ENCODE results near the gene TMEM18. TPM values are rescaled to one million over a fixed set of nuclear protein-coding genes. Genes with fewer than 3 reads are reported as not detected.

TMEM18 gene
- total RNA-seq, 1 donor from 2014 or later, result 23.3 TPM

- H3K27me3 Mint-ChIP-seq (ENCODE audit: insufficient read depth), result peaks cover 4% of the 10 kb centered on the region
Measured at GRCh38 chr2:630451-631320, 46.5 kb downstream of the TMEM18 start.

GRCh38 chr2:629961-630360 is 47.2 kb downstream of the TMEM18 start:
- DNase-seq (ENCODE audit: low spot score), result no peak
- Mint-ChIP-seq H3K27ac (no peak overlapping the region), H3K36me3 (ENCODE audit: low read depth) (no peaks in the 10 kb centered on the region), H3K4me1 (ENCODE audit: low read depth) (no peaks in the 10 kb centered on the region), H3K9me3 (no peaks in the 10 kb centered on the region), H3K4me3 (no peak overlapping the region), H3K27me3 (ENCODE audit: insufficient read depth) (peaks cover 4% of the 10 kb centered on the region)
- intact Hi-C loops (cut with micrococcal nuclease), result loop anchor here (10.0 kb wide), 1 partner anchor 315 kb away; no protein-coding TSS in a partner anchor

More at GRCh38 chr2:630451-631320, 46.5 kb downstream of the TMEM18 start:
- Mint-ChIP-seq H3K27ac (no peak overlapping the region), H3K9me3 (no peaks in the 10 kb centered on the region), H3K4me3 (no peak overlapping the region), H3K36me3 (ENCODE audit: low read depth) (no peaks in the 10 kb centered on the region), H3K4me1 (ENCODE audit: low read depth) (no peaks in the 10 kb centered on the region)
- intact Hi-C loops (cut with micrococcal nuclease), result loop anchor here (10.0 kb wide), 1 partner anchor 316 kb away; no protein-coding TSS in a partner anchor
- DNase-seq (ENCODE audit: low spot score), result no peak

GRCh38 chr2:628651-629050 is 48.6 kb downstream of the TMEM18 start:
- no peaks in the 10 kb centered on the region for H3K9me3 Mint-ChIP-seq
- H3K4me1 Mint-ChIP-seq (ENCODE audit: low read depth), result no peaks in the 10 kb centered on the region
- intact Hi-C loops (cut with micrococcal nuclease), result no loop called here
- no peak for DNase-seq (ENCODE audit: low spot score)
- H3K27me3 Mint-ChIP-seq (ENCODE audit: insufficient read depth), result no peaks in the 10 kb centered on the region
- no peaks in the 10 kb centered on the region for H3K36me3 Mint-ChIP-seq (ENCODE audit: low read depth)
- no peak overlapping the region for H3K4me3 Mint-ChIP-seq
- no peak overlapping the region for H3K27ac Mint-ChIP-seq

- Mint-ChIP-seq H3K9me3 (no peaks in the 10 kb centered on the region), H3K27me3 (ENCODE audit: insufficient read depth) (no peaks in the 10 kb centered on the region), H3K27ac (no peak overlapping the region), H3K4me1 (ENCODE audit: low read depth) (no peaks in the 10 kb centered on the region), H3K4me3 (no peak overlapping the region), H3K36me3 (ENCODE audit: low read depth) (no peaks in the 10 kb centered on the region)
- no peak for DNase-seq (ENCODE audit: low spot score)
- intact Hi-C loops (cut with micrococcal nuclease), result no loop called here
Measured at GRCh38 chr2:627926-628560, 49.2 kb downstream of the TMEM18 start.

- Mint-ChIP-seq H3K27me3 (ENCODE audit: insufficient read depth) (no peaks in the 10 kb centered on the region), H3K36me3 (ENCODE audit: low read depth) (no peaks in the 10 kb centered on the region), H3K4me3 (no peak overlapping the region), H3K9me3 (no peaks in the 10 kb centered on the region), H3K27ac (no peak overlapping the region), H3K4me1 (ENCODE audit: low read depth) (no peaks in the 10 kb centered on the region)
- no peak for DNase-seq (ENCODE audit: low spot score)
- intact Hi-C loops (cut with micrococcal nuclease), result no loop called here
Measured at GRCh38 chr2:627340-627709, 49.9 kb downstream of the TMEM18 start.

- Mint-ChIP-seq H3K27me3 (ENCODE audit: insufficient read depth) (no peaks in the 10 kb centered on the region), H3K4me1 (ENCODE audit: low read depth) (no peaks in the 10 kb centered on the region), H3K9me3 (no peaks in the 10 kb centered on the region), H3K36me3 (ENCODE audit: low read depth) (no peaks in the 10 kb centered on the region), H3K27ac (no peak overlapping the region), H3K4me3 (no peak overlapping the region)
- intact Hi-C loops (cut with micrococcal nuclease), result no loop called here
- no peak for DNase-seq (ENCODE audit: low spot score)
Measured at GRCh38 chr2:626491-627339, 50.5 kb downstream of the TMEM18 start.

- Mint-ChIP-seq H3K4me1 (ENCODE audit: low read depth) (no peaks in the 10 kb centered on the region), H3K4me3 (no peak overlapping the region), H3K27ac (no peak overlapping the region), H3K27me3 (ENCODE audit: insufficient read depth) (no peaks in the 10 kb centered on the region), H3K36me3 (ENCODE audit: low read depth) (no peaks in the 10 kb centered on the region), H3K9me3 (no peaks in the 10 kb centered on the region)
- DNase-seq (ENCODE audit: low spot score), result no peak
- intact Hi-C loops (cut with micrococcal nuclease), result no loop called here
Measured at GRCh38 chr2:625415-626333, 51.5 kb downstream of the TMEM18 start.

GRCh38 chr2:624551-625347 is 52.5 kb downstream of the TMEM18 start:
- DNase-seq (ENCODE audit: low spot score), result no peak
- H3K27ac Mint-ChIP-seq, result no peak overlapping the region
- H3K4me1 Mint-ChIP-seq (ENCODE audit: low read depth), result no peaks in the 10 kb centered on the region
- intact Hi-C loops (cut with micrococcal nuclease), result no loop called here
- H3K36me3 Mint-ChIP-seq (ENCODE audit: low read depth), result no peaks in the 10 kb centered on the region
- H3K4me3 Mint-ChIP-seq, result no peak overlapping the region
- H3K27me3 Mint-ChIP-seq (ENCODE audit: insufficient read depth), result no peaks in the 10 kb centered on the region
- no peaks in the 10 kb centered on the region for H3K9me3 Mint-ChIP-seq

- Mint-ChIP-seq H3K4me3 (no peak overlapping the region), H3K36me3 (ENCODE audit: low read depth) (no peaks in the 10 kb centered on the region), H3K27ac (no peak overlapping the region), H3K27me3 (ENCODE audit: insufficient read depth) (no peaks in the 10 kb centered on the region), H3K4me1 (ENCODE audit: low read depth) (no peaks in the 10 kb centered on the region), H3K9me3 (no peaks in the 10 kb centered on the region)
- no peak for DNase-seq (ENCODE audit: low spot score)
- intact Hi-C loops (cut with micrococcal nuclease), result no loop called here
Measured at GRCh38 chr2:624096-624495, 53.1 kb downstream of the TMEM18 start.

GRCh38 chr2:623130-623922 is 53.9 kb downstream of the TMEM18 start:
- no peak for DNase-seq (ENCODE audit: low spot score)
- Mint-ChIP-seq H3K27ac (no peak overlapping the region), H3K4me1 (ENCODE audit: low read depth) (no peaks in the 10 kb centered on the region), H3K9me3 (no peaks in the 10 kb centered on the region), H3K4me3 (no peak overlapping the region), H3K27me3 (ENCODE audit: insufficient read depth) (no peaks in the 10 kb centered on the region), H3K36me3 (ENCODE audit: low read depth) (no peaks in the 10 kb centered on the region)
- intact Hi-C loops (cut with micrococcal nuclease), result no loop called here

GRCh38 chr2:622357-622756 is 54.8 kb downstream of the TMEM18 start:
- no peak for DNase-seq (ENCODE audit: low spot score)
- no peak overlapping the region for H3K27ac Mint-ChIP-seq
- intact Hi-C loops (cut with micrococcal nuclease), result no loop called here
- H3K4me3 Mint-ChIP-seq, result no peak overlapping the region
- no peaks in the 10 kb centered on the region for H3K36me3 Mint-ChIP-seq (ENCODE audit: low read depth)
- H3K27me3 Mint-ChIP-seq (ENCODE audit: insufficient read depth), result peaks cover 1% of the 10 kb centered on the region
- H3K4me1 Mint-ChIP-seq (ENCODE audit: low read depth), result no peaks in the 10 kb centered on the region
- no peaks in the 10 kb centered on the region for H3K9me3 Mint-ChIP-seq

Data from activated T-helper 1 cell treated with anti-CD3 and anti-CD28 coated beads, Interleukin-12 subunit alpha, Interleukin-12 subunit beta, Interleukin-2, Interleukin-4 antibody, amounts not matched to agents 30 ng/mL and 10 ng/mL and 1 ng/mL, durations not matched to agents 14 hours and 24 hours and 36 hours (primary cell).